Omental fat pad (tissue), 4 donors: Measurements from ENCODE around the gene ASGR2. TPM values are rescaled to one million over a fixed set of nuclear protein-coding genes. Genes with fewer than 3 reads are reported as not detected.

Experiments
- ATAC-seq: fragments of 150-250 bp; one replicate; pipeline ENCODE4 v1.9.1; 2016; ENCODE audit warnings: mild to moderate bottlenecking, moderate library complexity; ENCODE audit not compliant: low FRiP score
- DNase-seq: peaks from one replicate; pipeline ENCODE4 v3.0.0-alpha.2; 2019; ENCODE audit warnings: low spot score
- total RNA-seq, 4 donors: library from RNA; depleted of rRNA; stranded (reverse); fragments of >200 nt; gene quantifications; one replicate each; pipeline ENCODE4 v1.1.0, GENCODE V29; 2016
- TF ChIP-seq, protein P1 (sequence below), 3 donors: fragments of 450-650 bp; IDR thresholded peaks; one replicate each; pipeline ENCODE4 v1.5.1; 2016 to 2017; ENCODE audit warnings: antibody characterized with exemption in 3 of 3, mild to moderate bottlenecking in 3 of 3, moderate library complexity in 2 of 3

The ASGR2 gene
- total RNA-seq, 4 donors from 2014 or later = 0.84 to 3.1 (median 1.6) TPM; not detected in 1

DNA sequence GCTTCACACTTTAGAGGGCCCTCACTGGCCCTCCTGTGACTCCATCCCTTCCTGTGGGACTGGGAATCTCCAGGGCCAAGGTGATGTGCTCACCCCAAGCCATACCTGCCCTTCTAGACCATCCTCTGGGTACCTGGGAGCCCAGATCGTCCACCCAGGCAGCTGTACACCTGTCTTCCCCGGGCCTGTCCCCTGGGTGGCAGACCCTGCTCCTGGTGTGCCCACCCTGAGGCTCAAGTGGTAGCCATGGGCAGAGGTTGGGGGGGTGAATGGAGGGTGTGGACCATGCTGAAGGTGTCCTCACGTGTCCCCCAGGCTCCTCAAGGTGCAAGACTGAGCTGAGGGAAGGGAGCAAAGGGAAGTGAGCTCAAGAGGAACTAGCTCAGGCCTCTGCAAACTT lies 43.9 kb downstream of the ASGR2 start:
- TF ChIP-seq, protein P1, sequence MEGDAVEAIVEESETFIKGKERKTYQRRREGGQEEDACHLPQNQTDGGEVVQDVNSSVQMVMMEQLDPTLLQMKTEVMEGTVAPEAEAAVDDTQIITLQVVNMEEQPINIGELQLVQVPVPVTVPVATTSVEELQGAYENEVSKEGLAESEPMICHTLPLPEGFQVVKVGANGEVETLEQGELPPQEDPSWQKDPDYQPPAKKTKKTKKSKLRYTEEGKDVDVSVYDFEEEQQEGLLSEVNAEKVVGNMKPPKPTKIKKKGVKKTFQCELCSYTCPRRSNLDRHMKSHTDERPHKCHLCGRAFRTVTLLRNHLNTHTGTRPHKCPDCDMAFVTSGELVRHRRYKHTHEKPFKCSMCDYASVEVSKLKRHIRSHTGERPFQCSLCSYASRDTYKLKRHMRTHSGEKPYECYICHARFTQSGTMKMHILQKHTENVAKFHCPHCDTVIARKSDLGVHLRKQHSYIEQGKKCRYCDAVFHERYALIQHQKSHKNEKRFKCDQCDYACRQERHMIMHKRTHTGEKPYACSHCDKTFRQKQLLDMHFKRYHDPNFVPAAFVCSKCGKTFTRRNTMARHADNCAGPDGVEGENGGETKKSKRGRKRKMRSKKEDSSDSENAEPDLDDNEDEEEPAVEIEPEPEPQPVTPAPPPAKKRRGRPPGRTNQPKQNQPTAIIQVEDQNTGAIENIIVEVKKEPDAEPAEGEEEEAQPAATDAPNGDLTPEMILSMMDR (IDR thresholded peaks at IDR 0.05) = no peak
- DNase-seq (no peak), ATAC-seq (no peak)

GRCh38 chr17:7068268-7068667 lies 46.4 kb downstream of the ASGR2 start:
- ATAC-seq (no peak), DNase-seq (no peak)
- TF ChIP-seq, protein P1 (IDR thresholded peaks at IDR 0.05) = no peak

- no peak for ATAC-seq
- TF ChIP-seq, protein P1 (IDR thresholded peaks at IDR 0.05) = no peak
- no peak for DNase-seq
Observed at GRCh38 chr17:7067198-7067597, 47.4 kb downstream of the ASGR2 start.

DNA sequence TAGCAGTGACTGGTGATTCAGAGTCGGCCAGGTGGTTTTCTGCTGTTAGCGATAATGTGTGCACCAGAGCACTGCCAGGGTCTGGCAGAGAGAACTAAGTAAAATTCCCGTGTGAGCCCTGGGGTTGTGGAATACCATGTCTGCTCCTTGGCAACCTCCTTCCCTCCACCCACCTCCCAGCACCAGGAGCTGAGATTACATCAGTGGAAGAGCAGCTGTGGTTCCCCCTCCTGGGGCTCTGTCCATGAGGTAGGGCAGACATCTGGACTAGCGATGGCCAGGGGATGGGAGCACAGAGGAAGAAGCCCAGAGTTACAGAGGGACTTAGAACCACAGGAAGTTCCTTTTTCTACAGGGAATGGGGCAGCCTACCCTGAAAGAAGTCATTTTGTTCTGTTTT lies 50.4 kb downstream of the ASGR2 start:
- TF ChIP-seq, protein P1 (IDR thresholded peaks at IDR 0.05) = no peak
- no peak for DNase-seq
- no peak for ATAC-seq

DNA sequence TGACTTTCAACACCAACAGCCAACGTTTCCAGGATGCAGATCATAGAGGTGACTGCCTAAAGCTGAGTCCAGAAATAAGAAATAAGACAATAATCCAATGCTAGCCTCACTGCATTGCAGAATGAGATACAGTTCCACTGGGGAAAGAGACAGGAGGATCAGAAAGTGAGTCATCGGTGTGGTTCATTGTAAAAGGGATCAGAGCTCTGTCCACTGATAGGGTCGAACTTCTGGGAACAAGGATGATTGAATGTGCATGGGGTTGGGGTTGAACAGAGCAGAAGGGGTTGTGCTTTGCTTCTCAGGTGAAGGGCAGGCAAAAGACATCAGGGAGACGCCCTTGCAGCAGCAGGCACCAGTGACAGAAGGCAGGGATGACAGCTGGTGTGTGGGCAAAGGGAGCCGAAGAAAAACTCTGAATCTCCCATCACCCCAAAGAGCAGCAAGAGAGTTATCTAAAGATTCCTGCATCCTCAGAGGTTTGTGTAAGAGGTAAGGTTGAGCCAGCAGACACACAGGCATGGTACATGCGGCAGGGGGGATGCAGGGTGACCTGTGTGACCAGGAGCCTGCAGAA lies 51.0 kb downstream of the ASGR2 start:
- TF ChIP-seq, protein P1 (IDR thresholded peaks at IDR 0.05) = no peak
- ATAC-seq (no peak), DNase-seq (no peak)

DNA sequence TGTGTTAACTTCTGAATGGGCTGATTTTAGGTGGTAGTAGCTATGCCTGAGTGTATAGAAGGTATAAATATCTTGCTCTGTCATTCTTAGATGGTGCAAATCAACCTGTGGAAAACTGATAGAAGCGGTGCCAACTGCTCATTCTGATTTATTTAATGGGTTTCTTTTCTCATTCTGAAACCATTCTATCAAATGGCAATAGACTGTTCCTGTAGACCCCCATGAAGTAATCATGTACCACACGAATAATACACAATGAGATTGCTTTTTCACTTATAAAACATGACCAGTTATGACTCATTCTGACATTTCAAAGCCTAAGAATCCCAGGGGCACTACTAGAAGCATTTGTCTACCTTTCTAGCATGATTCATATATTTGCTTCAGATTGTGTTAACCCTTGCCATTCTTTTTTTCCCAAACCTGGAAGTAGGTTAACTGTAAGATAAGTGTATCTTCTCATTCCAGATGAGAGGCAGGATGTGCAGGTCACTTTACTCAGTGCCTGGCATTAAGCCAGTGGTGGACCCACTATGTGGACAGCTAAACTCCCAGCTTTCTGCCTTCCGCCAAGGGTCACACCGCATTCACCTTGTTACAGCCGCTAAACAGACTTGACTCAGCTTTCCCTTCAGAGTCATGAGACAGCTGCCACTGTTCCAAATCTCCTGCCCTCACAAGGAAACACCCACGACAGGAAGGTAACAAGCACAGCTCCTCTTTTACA lies 54.3 kb downstream of the ASGR2 start:
- DNase-seq (no peak), ATAC-seq (peak; percentile 49)
- TF ChIP-seq, protein P1 (IDR thresholded peaks at IDR 0.05) = no peak
